Measurements from ENCODE around the gene FOXP3. TPM values are rescaled to one million over a fixed set of nuclear protein-coding genes. Genes with fewer than 3 reads are reported as not detected.

FOXP3 gene
- total and polyA plus RNA-seq, 2 donors (not counting 3 experiments of a cell fraction or from before 2014, with no cell fraction given): 0.06 TPM; not detected in 1

DNA sequence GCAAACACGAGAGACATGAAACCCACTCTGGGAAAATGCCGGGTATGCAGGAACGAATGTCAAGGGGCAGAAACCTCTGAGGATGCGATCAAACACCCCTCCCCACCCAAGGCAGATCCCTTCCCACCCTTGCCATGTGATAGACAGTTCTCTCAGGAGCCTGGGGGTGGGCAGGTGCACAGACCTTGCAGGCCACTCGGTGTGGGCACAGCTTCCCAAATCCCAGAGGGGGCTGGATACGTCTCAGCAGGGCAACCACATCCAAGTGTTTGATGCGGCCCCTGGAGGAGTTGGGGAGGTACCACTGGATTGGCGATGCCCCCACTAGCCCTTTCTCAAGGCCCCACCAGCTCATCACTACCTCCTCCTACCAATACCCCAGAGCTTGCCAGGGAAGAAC lies 54.1 kb downstream of the FOXP3 start:
- no peaks in the 10 kb centered on the region for H3K79me2 ChIP-seq (ENCODE audit: control insufficient read depth, insufficient read depth, low read length)
- TF ChIP-seq JUN (IDR thresholded peaks at IDR 0.05; ENCODE audit: borderline replicate concordance, insufficient read depth, insufficient read length, low read depth): no peak
- TF ChIP-seq, protein P1, sequence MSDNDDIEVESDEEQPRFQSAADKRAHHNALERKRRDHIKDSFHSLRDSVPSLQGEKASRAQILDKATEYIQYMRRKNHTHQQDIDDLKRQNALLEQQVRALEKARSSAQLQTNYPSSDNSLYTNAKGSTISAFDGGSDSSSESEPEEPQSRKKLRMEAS (IDR thresholded peaks at IDR 0.05; ENCODE audit: insufficient read depth, insufficient read length): no peak
- TF ChIP-seq FOS (IDR thresholded peaks at IDR 0.05; ENCODE audit: borderline replicate concordance, insufficient read depth, low read length): no peak
- TF ChIP-seq EZH2 (IDR thresholded peaks at IDR 0.05; ENCODE audit: borderline replicate concordance, low read depth, low read length, severe bottlenecking): no peak
- no peak for TF ChIP-seq POLR2A (IDR thresholded peaks at IDR 0.05; ENCODE audit: low read depth, low read length)
- TF ChIP-seq, protein P2, sequence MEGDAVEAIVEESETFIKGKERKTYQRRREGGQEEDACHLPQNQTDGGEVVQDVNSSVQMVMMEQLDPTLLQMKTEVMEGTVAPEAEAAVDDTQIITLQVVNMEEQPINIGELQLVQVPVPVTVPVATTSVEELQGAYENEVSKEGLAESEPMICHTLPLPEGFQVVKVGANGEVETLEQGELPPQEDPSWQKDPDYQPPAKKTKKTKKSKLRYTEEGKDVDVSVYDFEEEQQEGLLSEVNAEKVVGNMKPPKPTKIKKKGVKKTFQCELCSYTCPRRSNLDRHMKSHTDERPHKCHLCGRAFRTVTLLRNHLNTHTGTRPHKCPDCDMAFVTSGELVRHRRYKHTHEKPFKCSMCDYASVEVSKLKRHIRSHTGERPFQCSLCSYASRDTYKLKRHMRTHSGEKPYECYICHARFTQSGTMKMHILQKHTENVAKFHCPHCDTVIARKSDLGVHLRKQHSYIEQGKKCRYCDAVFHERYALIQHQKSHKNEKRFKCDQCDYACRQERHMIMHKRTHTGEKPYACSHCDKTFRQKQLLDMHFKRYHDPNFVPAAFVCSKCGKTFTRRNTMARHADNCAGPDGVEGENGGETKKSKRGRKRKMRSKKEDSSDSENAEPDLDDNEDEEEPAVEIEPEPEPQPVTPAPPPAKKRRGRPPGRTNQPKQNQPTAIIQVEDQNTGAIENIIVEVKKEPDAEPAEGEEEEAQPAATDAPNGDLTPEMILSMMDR (IDR thresholded peaks at IDR 0.05; ENCODE audit: extremely low read depth in 1 of 2, insufficient read depth in 1 of 2, low read depth in 1 of 2, low read length in 2 of 2): no peak
- no peak for TF ChIP-seq GATA2 (IDR thresholded peaks at IDR 0.05; ENCODE audit: insufficient read depth, insufficient read length, low read depth, low read length)
- TF ChIP-seq MYC (IDR thresholded peaks at IDR 0.05; ENCODE audit: low read depth, low read length): no peak
- TF ChIP-seq POLR2AphosphoS5 (IDR thresholded peaks at IDR 0.05; ENCODE audit: insufficient read depth, low read depth, low read length): no peak
- H3K9me1 ChIP-seq (replicated peaks; ENCODE audit: control insufficient read depth, extremely low read depth, insufficient read depth, low read length): no peaks in the 10 kb centered on the region
- POLR2A ChIA-PET: no interaction called here
- BruUV-seq (replicated peaks): no TSS peak
- no peak overlapping the region for H3K27ac ChIP-seq (ENCODE audit: insufficient read depth, low read depth, low read length)
- CTCF ChIA-PET: no interaction called here
- no peaks in the 10 kb centered on the region for H3K4me1 ChIP-seq (ENCODE audit: control insufficient read depth, extremely low read depth, insufficient read depth, low read length)
- no peak overlapping the region for H3K9ac ChIP-seq (replicated peaks; ENCODE audit: extremely low read depth, insufficient read depth, low read length)
- H3K4me3 ChIP-seq (replicated peaks in 1 of 3; ENCODE audit: insufficient read depth in 1 of 3, low read depth in 1 of 3, low read length in 3 of 3): no peak overlapping the region
- H4K20me1 ChIP-seq (replicated peaks; ENCODE audit: control insufficient read depth, extremely low read depth, insufficient read depth, low read length): no peaks in the 10 kb centered on the region
- no peaks in the 10 kb centered on the region for H3K36me3 ChIP-seq (ENCODE audit: control insufficient read depth in 2 of 2, extremely low read depth in 1 of 2, insufficient read depth in 2 of 2, low read length in 2 of 2)
- H2AFZ ChIP-seq (ENCODE audit: low read depth, low read length): no peak overlapping the region
- intact Hi-C loops (cut with micrococcal nuclease): no loop called here
- FAIRE-seq (no peak), DNase-seq (ENCODE audit: low read depth, low spot score) (no peak)
- no peaks in the 10 kb centered on the region for H3K27me3 ChIP-seq (ENCODE audit: control insufficient read depth in 2 of 2, insufficient read depth in 2 of 2, low read length in 2 of 2)
- dilution Hi-C loops (cut with MboI; ENCODE audit: extremely low pct_ligation_motif_present, low sequenced_read_pairs): no loop called here
- H3K9me3 ChIP-seq (replicated peaks; ENCODE audit: control insufficient read depth, insufficient read depth, low read length): no peaks in the 10 kb centered on the region
- H3K4me2 ChIP-seq (ENCODE audit: insufficient read depth, low read length): no peak overlapping the region

All from endothelial cell of umbilical vein (primary cell).